ENCODE measurements around the gene DPYSL5. TPM values are rescaled to one million over a fixed set of nuclear protein-coding genes. Genes with fewer than 3 reads are reported as not detected.

Gene DPYSL5
- total and polyA plus RNA-seq, 9 of the 15 experiments (the other 6 are each of a cell fraction or from before 2014, with no cell fraction given), result 0.06 TPM; not detected in 8

DNA sequence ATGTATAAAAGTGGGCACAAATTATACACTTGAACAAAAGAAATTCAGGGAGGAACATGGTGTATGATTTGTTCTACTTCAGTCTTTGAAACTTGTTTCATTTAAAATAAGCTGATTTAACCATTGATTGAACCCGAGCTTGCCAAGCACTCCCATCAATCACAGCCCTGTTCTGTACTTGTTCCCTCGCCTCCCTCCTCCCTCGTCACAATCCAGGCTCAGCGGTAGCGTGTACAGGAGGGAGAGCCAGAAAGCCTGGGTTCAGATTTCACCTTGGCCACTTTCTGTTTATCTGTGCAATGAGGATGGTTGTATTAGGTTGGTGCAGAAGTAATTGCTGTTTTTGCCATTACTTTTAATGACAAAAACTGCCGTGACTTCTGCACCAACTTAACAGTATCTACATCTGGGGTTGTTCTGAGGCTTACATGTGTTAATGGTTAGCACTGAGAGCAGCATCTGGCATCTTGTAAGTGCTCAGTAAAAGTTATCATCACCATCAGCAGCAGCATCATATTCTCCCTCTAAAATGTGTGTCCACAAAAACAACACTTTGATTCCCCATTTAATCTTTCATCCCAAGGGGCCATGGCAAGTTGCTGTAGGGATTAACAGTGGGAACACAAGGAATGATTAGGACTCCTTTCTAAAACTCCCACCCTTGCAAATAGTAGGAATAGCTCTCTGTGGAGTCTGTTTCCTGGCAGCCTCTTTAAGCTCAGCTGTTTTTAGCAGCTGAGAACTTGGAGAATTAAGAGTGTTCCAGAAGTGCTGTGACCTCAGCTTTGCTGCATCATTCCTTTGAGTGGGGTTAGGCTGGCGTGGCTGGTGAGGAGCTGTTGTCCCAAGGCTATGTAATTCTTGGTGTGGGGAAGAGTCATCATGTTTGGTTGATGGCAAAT, 4.7 kb downstream of the DPYSL5 start:
- 0% methylated on average over 7 of the region's 7 CpGs for WGBS (ENCODE audit: insufficient coverage, low coverage, missing lambda C conversion rate)
- Histone ChIP-seq H3K36me3 (ENCODE audit: control insufficient read depth, insufficient read depth, low read length) (no peaks in the 10 kb centered on the region), H3K9me3 (replicated peaks; ENCODE audit: control insufficient read depth, insufficient read depth, low read depth, low read length) (no peaks in the 10 kb centered on the region), H3K79me2 (ENCODE audit: control insufficient read depth, insufficient read depth, low read length) (no peaks in the 10 kb centered on the region), H3K27me3 (ENCODE audit: control insufficient read depth in 2 of 2, insufficient read depth in 2 of 2, low read length in 2 of 2) (peaks cover 29 to 44% of the 10 kb centered on the region in 2 experiments), H3K4me3 (no peak overlapping the region), H3K27ac (ENCODE audit: extremely low read depth, low read depth, low read length) (no peak overlapping the region), H3K4me2 (ENCODE audit: insufficient read depth, low read length) (no peak overlapping the region), H3K9ac (ENCODE audit: insufficient read depth in 1 of 2, low read depth in 2 of 2, low read length in 2 of 2) (no peak overlapping the region), H3K4me1 (replicated peaks in 1 of 2; ENCODE audit: control insufficient read depth in 2 of 2, insufficient read depth in 2 of 2, low read length in 2 of 2) (peaks cover 0 to 23% of the 10 kb centered on the region in 2 experiments; a peak in 2 of 5 replicates), H3K9me1 (ENCODE audit: control insufficient read depth, insufficient read depth, low read length) (no peaks in the 10 kb centered on the region), H4K20me1 (replicated peaks; ENCODE audit: control insufficient read depth, insufficient read depth, low read length) (0 out of 2 replicates have a peak, but pooled peaks cover under 1% of the 10 kb centered on the region), H2AFZ (ENCODE audit: low read depth, low read length) (no peak overlapping the region)
- no peak for FAIRE-seq
- intact Hi-C loops (cut with micrococcal nuclease), result no loop called here
- in situ Hi-C loops (cut with MboI), result no loop called here
- no peak for DNase-seq (ENCODE audit: extremely low read depth in 1 of 4, low spot score in 3 of 4)
- no TSS peak for BruUV-seq (replicated peaks)
- no peak for ATAC-seq
- CTCF ChIA-PET (ENCODE audit: low intra/inter-chr PET ratio), result interaction anchor here (0.6 kb wide), 1 partner anchor 164 kb away, joined by 4 read pairs; no protein-coding TSS in a partner anchor
- POLR2A ChIA-PET, result interaction anchor here (0.9 kb wide), 1 partner anchor 8 kb away, joined by 3 read pairs; no protein-coding TSS in a partner anchor
- no peak for TF ChIP-seq MBD2 (IDR thresholded peaks at IDR 0.05; ENCODE audit: borderline replicate concordance, low read depth)
- TF ChIP-seq NR1H2 (CRISPR knock-in tag; IDR thresholded peaks at IDR 0.05), result no peak
- no peak for TF ChIP-seq TRIM28 (IDR thresholded peaks at IDR 0.05)
- TF ChIP-seq ZNF253 (CRISPR knock-in tag; conservative IDR thresholded peaks at IDR 0.05), result no peak
- TF ChIP-seq ZNF445 (CRISPR knock-in tag; IDR thresholded peaks at IDR 0.05; ENCODE audit: low read depth), result no peak
- TF ChIP-seq, protein P1, sequence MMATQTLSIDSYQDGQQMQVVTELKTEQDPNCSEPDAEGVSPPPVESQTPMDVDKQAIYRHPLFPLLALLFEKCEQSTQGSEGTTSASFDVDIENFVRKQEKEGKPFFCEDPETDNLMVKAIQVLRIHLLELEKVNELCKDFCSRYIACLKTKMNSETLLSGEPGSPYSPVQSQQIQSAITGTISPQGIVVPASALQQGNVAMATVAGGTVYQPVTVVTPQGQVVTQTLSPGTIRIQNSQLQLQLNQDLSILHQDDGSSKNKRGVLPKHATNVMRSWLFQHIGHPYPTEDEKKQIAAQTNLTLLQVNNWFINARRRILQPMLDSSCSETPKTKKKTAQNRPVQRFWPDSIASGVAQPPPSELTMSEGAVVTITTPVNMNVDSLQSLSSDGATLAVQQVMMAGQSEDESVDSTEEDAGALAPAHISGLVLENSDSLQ (IDR thresholded peaks at IDR 0.05), result no peak
- TF ChIP-seq SP2 (IDR thresholded peaks at IDR 0.05; ENCODE audit: extremely low read depth, low read depth, low read length, poor library complexity, severe bottlenecking), result no peak
- no peak for TF ChIP-seq SAP30 (IDR thresholded peaks at IDR 0.05; ENCODE audit: borderline replicate concordance, insufficient read depth, low read depth, low read length, poor library complexity, severe bottlenecking)
- no peak for TF ChIP-seq FOXA1 (IDR thresholded peaks at IDR 0.05; ENCODE audit: borderline replicate concordance)
- TF ChIP-seq SIN3A (IDR thresholded peaks at IDR 0.05; ENCODE audit: borderline replicate concordance in 2 of 2, control insufficient read depth in 1 of 2, low read depth in 2 of 2, low read length in 2 of 2), result no peak
- TF ChIP-seq, protein P2, sequence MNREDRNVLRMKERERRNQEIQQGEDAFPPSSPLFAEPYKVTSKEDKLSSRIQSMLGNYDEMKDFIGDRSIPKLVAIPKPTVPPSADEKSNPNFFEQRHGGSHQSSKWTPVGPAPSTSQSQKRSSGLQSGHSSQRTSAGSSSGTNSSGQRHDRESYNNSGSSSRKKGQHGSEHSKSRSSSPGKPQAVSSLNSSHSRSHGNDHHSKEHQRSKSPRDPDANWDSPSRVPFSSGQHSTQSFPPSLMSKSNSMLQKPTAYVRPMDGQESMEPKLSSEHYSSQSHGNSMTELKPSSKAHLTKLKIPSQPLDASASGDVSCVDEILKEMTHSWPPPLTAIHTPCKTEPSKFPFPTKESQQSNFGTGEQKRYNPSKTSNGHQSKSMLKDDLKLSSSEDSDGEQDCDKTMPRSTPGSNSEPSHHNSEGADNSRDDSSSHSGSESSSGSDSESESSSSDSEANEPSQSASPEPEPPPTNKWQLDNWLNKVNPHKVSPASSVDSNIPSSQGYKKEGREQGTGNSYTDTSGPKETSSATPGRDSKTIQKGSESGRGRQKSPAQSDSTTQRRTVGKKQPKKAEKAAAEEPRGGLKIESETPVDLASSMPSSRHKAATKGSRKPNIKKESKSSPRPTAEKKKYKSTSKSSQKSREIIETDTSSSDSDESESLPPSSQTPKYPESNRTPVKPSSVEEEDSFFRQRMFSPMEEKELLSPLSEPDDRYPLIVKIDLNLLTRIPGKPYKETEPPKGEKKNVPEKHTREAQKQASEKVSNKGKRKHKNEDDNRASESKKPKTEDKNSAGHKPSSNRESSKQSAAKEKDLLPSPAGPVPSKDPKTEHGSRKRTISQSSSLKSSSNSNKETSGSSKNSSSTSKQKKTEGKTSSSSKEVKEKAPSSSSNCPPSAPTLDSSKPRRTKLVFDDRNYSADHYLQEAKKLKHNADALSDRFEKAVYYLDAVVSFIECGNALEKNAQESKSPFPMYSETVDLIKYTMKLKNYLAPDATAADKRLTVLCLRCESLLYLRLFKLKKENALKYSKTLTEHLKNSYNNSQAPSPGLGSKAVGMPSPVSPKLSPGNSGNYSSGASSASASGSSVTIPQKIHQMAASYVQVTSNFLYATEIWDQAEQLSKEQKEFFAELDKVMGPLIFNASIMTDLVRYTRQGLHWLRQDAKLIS (CRISPR knock-in tag; IDR thresholded peaks at IDR 0.05), result no peak
- TF ChIP-seq, protein P3, sequence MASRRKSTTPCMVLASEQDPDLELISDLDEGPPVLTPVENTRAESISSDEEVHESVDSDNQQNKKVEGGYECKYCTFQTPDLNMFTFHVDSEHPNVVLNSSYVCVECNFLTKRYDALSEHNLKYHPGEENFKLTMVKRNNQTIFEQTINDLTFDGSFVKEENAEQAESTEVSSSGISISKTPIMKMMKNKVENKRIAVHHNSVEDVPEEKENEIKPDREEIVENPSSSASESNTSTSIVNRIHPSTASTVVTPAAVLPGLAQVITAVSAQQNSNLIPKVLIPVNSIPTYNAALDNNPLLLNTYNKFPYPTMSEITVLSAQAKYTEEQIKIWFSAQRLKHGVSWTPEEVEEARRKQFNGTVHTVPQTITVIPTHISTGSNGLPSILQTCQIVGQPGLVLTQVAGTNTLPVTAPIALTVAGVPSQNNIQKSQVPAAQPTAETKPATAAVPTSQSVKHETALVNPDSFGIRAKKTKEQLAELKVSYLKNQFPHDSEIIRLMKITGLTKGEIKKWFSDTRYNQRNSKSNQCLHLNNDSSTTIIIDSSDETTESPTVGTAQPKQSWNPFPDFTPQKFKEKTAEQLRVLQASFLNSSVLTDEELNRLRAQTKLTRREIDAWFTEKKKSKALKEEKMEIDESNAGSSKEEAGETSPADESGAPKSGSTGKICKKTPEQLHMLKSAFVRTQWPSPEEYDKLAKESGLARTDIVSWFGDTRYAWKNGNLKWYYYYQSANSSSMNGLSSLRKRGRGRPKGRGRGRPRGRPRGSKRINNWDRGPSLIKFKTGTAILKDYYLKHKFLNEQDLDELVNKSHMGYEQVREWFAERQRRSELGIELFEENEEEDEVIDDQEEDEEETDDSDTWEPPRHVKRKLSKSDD (conservative IDR thresholded peaks at IDR 0.05; ENCODE audit: low read length), result no peak

Measured in K562 (cell line).